Activated T-cell treated with anti-CD3 and anti-CD28 coated beads, Interleukin-2, amount 50 U/mL, for 24 hours (primary cell): Measurements from ENCODE around the gene TBCK.
A peak's percentile ranks its signal among the peaks of the same experiment; 100 is the strongest.

Source experiments
- DNase-seq: peaks from one replicate; pipeline ENCODE4 v3.0.0-alpha.2; 2020
- H3K27ac Mint-ChIP-seq: 2 replicates; pipeline ENCODE4 v1.8.0; 2020; ENCODE audit warnings: mild to moderate bottlenecking, mixed read lengths
- H3K27me3 Mint-ChIP-seq: 2 replicates; pipeline ENCODE4 v1.8.0; 2020; ENCODE audit warnings: mixed read lengths
- H3K36me3 Mint-ChIP-seq: 2 replicates; pipeline ENCODE4 v1.8.0; 2020; ENCODE audit warnings: low read depth, mixed read lengths
- H3K4me1 Mint-ChIP-seq: 2 replicates; pipeline ENCODE4 v1.8.0; 2020; ENCODE audit warnings: low read depth, mixed read lengths
- H3K4me3 Mint-ChIP-seq: 2 replicates; pipeline ENCODE4 v1.8.0; 2020; ENCODE audit warnings: mild to moderate bottlenecking, moderate library complexity, mixed read lengths
- H3K9me3 Mint-ChIP-seq: 2 replicates; pipeline ENCODE4 v1.8.0; 2020; ENCODE audit warnings: mixed read lengths

The TBCK gene

GRCh38 chr4:106315968-106316772 is at the start of gene TBCK, which contains the start of gene AIMP1:
TBCK (minus strand) TSS chr4:106316209; CDS start chr4:106308960, 7,249 bp downstream.
AIMP1 (plus strand) TSS chr4:106316550; CDS start chr4:106325010, 8,460 bp downstream.
- Mint-ChIP-seq H3K9me3 (no peaks in the 10 kb centered on the region), H3K4me3 (no peak within 1 kb of the TSS)

GRCh38 chr4:106365613-106366012 is 49.6 kb upstream of the TBCK start:
- no peaks in the 10 kb centered on the region for H3K9me3 Mint-ChIP-seq
- H3K36me3 Mint-ChIP-seq, result no peaks in the 10 kb centered on the region
- H3K4me3 Mint-ChIP-seq, result no peak overlapping the region
- H3K27ac Mint-ChIP-seq, result no peak overlapping the region
- no peak for DNase-seq
- H3K4me1 Mint-ChIP-seq, result no peaks in the 10 kb centered on the region
- peaks cover 15% of the 10 kb centered on the region for H3K27me3 Mint-ChIP-seq

More at GRCh38 chr4:106315968-106316772, at the start of gene TBCK, which contains the start of gene AIMP1:
- DNase-seq, result peak; percentile 91
- Mint-ChIP-seq H3K4me1 (peaks cover 49% of the 10 kb centered on the region), H3K36me3 (peaks cover 39% of the 10 kb centered on the region), H3K27ac (no peak within 1 kb of the TSS), H3K27me3 (no peaks in the 10 kb centered on the region)

GRCh38 chr4:106364282-106364681 is 48.3 kb upstream of the TBCK start:
- no peaks in the 10 kb centered on the region for H3K4me1 Mint-ChIP-seq
- no peaks in the 10 kb centered on the region for H3K9me3 Mint-ChIP-seq
- H3K27ac Mint-ChIP-seq, result no peak overlapping the region
- H3K27me3 Mint-ChIP-seq, result peaks cover 10% of the 10 kb centered on the region
- no peak overlapping the region for H3K4me3 Mint-ChIP-seq
- DNase-seq, result no peak
- no peaks in the 10 kb centered on the region for H3K36me3 Mint-ChIP-seq

- Mint-ChIP-seq H3K4me3 (no peak overlapping the region), H3K9me3 (no peaks in the 10 kb centered on the region), H3K36me3 (no peaks in the 10 kb centered on the region), H3K27me3 (peaks cover 6% of the 10 kb centered on the region), H3K4me1 (no peaks in the 10 kb centered on the region), H3K27ac (no peak overlapping the region)
- DNase-seq, result no peak
Observed at GRCh38 chr4:106362086-106362825, 46.2 kb upstream of the TBCK start.

- no peaks in the 10 kb centered on the region for H3K9me3 Mint-ChIP-seq
- no peak for DNase-seq
- no peak overlapping the region for H3K27ac Mint-ChIP-seq
- H3K27me3 Mint-ChIP-seq, result no peaks in the 10 kb centered on the region
- no peak overlapping the region for H3K4me3 Mint-ChIP-seq
- peaks cover 2% of the 10 kb centered on the region for H3K4me1 Mint-ChIP-seq
- no peaks in the 10 kb centered on the region for H3K36me3 Mint-ChIP-seq
Observed at GRCh38 chr4:106358899-106359298, 42.9 kb upstream of the TBCK start.

GRCh38 chr4:106355193-106355592 is 39.2 kb upstream of the TBCK start:
- H3K27me3 Mint-ChIP-seq, result no peaks in the 10 kb centered on the region
- peaks cover 2% of the 10 kb centered on the region for H3K4me1 Mint-ChIP-seq
- no peak overlapping the region for H3K4me3 Mint-ChIP-seq
- no peaks in the 10 kb centered on the region for H3K9me3 Mint-ChIP-seq
- DNase-seq, result no peak
- H3K36me3 Mint-ChIP-seq, result peaks cover 26% of the 10 kb centered on the region
- H3K27ac Mint-ChIP-seq, result no peak overlapping the region

GRCh38 chr4:106353786-106354185 is 37.8 kb upstream of the TBCK start:
- Mint-ChIP-seq H3K27ac (no peak overlapping the region), H3K9me3 (no peaks in the 10 kb centered on the region), H3K36me3 (peaks cover 38% of the 10 kb centered on the region), H3K27me3 (no peaks in the 10 kb centered on the region), H3K4me3 (no peak overlapping the region), H3K4me1 (peaks cover 2% of the 10 kb centered on the region)
- no peak for DNase-seq

- H3K4me1 Mint-ChIP-seq, result no peaks in the 10 kb centered on the region
- H3K9me3 Mint-ChIP-seq, result no peaks in the 10 kb centered on the region
- no peak overlapping the region for H3K27ac Mint-ChIP-seq
- no peaks in the 10 kb centered on the region for H3K27me3 Mint-ChIP-seq
- H3K36me3 Mint-ChIP-seq, result peaks cover 61% of the 10 kb centered on the region
- no peak overlapping the region for H3K4me3 Mint-ChIP-seq
- no peak for DNase-seq
Observed at GRCh38 chr4:106351016-106351415, 35.0 kb upstream of the TBCK start.

- no peak for DNase-seq
- Mint-ChIP-seq H3K27me3 (no peaks in the 10 kb centered on the region), H3K27ac (no peak overlapping the region), H3K9me3 (no peaks in the 10 kb centered on the region), H3K4me1 (peaks cover 26% of the 10 kb centered on the region), H3K4me3 (no peak overlapping the region), H3K36me3 (peaks cover 81% of the 10 kb centered on the region)
Observed at GRCh38 chr4:106347167-106347566, 31.2 kb upstream of the TBCK start.

- Mint-ChIP-seq H3K4me1 (peaks cover 50% of the 10 kb centered on the region), H3K9me3 (peaks cover 2% of the 10 kb centered on the region), H3K36me3 (peaks cover 84% of the 10 kb centered on the region), H3K27ac (no peak overlapping the region), H3K27me3 (no peaks in the 10 kb centered on the region), H3K4me3 (no peak overlapping the region)
- DNase-seq, result no peak
Observed at GRCh38 chr4:106344647-106344970, 28.6 kb upstream of the TBCK start.

- no peaks in the 10 kb centered on the region for H3K27me3 Mint-ChIP-seq
- H3K27ac Mint-ChIP-seq, result no peak overlapping the region
- H3K4me3 Mint-ChIP-seq, result no peak overlapping the region
- H3K4me1 Mint-ChIP-seq, result peaks cover 55% of the 10 kb centered on the region
- DNase-seq, result no peak
- peaks cover 5% of the 10 kb centered on the region for H3K9me3 Mint-ChIP-seq
- peaks cover 85% of the 10 kb centered on the region for H3K36me3 Mint-ChIP-seq
Observed at GRCh38 chr4:106343865-106344646, 28.0 kb upstream of the TBCK start.

GRCh38 chr4:106340774-106341173 is 24.8 kb upstream of the TBCK start:
- peaks cover 91% of the 10 kb centered on the region for H3K36me3 Mint-ChIP-seq
- H3K27ac Mint-ChIP-seq, result no peak overlapping the region

GRCh38 chr4:106339431-106339830 is 23.4 kb upstream of the TBCK start:
- Mint-ChIP-seq H3K27me3 (no peaks in the 10 kb centered on the region), H3K27ac (no peak overlapping the region), H3K4me3 (no peak overlapping the region), H3K4me1 (peaks cover 60% of the 10 kb centered on the region), H3K9me3 (peaks cover 21% of the 10 kb centered on the region), H3K36me3 (peaks cover 96% of the 10 kb centered on the region)
- no peak for DNase-seq

More at GRCh38 chr4:106340774-106341173, 24.8 kb upstream of the TBCK start:
- H3K9me3 Mint-ChIP-seq, result peaks cover 21% of the 10 kb centered on the region
- H3K4me3 Mint-ChIP-seq, result no peak overlapping the region
- peaks cover 67% of the 10 kb centered on the region for H3K4me1 Mint-ChIP-seq
- DNase-seq, result no peak
- H3K27me3 Mint-ChIP-seq, result no peaks in the 10 kb centered on the region

- Mint-ChIP-seq H3K27ac (no peak overlapping the region), H3K4me1 (peaks cover 53% of the 10 kb centered on the region), H3K9me3 (peaks cover 21% of the 10 kb centered on the region), H3K36me3 (peaks cover 96% of the 10 kb centered on the region), H3K4me3 (no peak overlapping the region), H3K27me3 (no peaks in the 10 kb centered on the region)
- DNase-seq, result no peak
Observed at GRCh38 chr4:106338671-106339070, 22.7 kb upstream of the TBCK start.
